ENCODE data around the gene TFAP2D.
A peak's percentile ranks its signal among the peaks of the same experiment; 100 is the strongest.

Gene TFAP2D

DNA sequence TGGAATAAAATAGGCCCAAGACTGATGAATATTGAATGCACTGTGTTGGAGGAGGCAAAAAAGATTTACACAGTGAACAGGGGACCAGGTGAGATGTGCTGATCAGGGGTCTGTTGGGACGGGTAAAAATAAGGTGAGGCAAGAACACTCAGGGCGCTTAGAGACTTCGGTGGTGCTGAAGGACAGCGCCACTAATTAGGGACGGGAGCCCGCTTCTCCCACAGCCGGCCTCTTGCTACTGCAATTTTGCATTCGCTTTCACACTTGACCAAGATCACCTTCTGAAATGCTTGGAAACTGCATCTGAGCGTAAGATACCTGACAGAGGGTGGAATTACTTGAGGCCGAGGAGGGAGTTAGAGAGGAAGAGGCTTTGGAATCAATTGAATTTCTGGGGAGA is 7.3 kb downstream of the TFAP2D start:
- DNase-seq: peak; percentile 11

DNA sequence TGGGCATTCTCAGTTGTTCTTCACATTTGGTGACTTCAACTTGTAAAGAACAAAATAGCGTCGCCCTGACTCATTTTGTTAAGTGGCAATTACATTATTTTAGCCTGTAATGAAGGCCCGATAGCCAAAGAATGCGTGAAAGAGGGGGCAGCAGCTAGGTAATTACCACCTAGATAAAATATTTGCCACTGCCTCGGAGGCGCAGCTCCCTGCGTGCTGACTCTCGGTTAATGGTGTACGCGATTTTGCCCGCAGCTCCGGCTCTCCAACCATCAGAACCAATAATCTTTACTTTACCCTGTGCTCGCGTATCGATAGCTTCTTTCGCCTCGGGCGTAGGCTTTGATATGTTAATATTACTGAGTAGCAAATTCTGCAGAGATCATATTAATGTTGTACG is 8.7 kb downstream of the TFAP2D start:
- DNase-seq: no peak

DNA sequence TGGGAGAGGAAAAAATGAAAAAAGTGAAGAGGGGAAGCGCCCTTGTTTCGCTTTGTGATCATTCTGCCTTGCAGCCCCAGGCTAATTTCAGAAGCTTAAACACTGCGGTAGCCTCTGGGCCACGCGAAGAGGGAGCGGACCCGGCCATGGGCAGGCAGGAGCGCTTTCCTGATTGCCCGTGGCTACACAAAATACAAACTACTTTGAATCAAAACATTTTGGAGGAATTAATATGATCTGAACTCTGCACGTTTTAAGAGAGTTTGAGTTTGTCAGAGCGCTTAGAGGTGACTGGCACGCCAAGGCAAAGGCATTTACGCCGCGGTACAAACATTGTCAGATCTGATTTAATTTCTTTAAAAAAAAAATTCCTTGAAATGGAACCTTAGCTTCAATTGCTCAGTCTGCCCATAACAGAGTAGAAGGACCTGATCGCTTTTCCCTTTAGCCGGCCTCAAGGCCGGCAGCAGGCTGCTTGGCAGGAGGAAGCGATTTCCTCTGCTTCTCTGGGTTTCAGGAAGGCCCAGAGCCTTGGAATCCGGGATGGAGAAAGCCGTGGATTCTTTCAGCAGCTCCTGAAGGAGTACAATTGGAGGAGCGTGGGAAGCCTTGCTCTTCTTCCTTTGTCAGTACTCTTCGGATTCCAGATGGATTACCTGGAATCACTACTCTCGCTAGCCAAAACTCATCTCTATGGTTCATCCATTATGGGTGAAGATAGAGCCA is 9.7 kb downstream of the TFAP2D start:
- DNase-seq: no peak

DNA sequence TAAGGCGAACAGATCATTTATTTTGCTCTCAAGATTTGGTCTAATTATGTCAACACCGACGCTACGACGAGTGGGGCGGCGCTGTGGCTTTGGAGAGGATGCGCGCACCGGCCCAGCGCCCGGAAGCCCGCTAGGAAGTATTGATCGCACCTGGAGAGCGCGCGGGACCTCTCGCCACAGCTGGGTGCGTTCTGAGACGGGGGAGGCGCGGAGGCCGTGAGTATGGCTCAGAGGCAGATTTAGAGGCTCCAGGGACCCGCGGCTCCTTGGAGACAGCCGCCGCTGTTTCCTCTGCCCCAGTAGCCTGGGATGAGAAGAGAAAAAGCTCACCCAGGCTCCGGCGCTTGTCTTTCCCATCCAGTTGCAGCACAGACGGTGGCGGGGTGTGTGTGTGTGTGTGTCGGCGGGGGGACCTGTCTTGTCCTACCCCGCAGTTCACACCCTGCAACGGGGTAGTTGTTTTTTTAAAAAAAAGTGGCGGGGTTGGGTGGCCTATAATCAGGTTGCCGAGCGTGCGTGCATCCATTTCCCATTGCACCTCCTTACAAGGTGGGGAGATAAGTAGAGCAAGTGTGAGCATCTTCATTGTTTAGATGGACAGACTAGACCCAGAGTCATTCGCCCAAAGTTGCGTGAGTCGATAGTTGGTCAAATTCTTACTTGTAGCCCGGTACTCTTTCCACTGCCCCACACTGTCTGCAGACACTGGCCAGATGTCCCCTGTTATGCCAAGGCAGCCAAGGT is 11.2 kb downstream of the TFAP2D start:
- DNase-seq: no peak

DNA sequence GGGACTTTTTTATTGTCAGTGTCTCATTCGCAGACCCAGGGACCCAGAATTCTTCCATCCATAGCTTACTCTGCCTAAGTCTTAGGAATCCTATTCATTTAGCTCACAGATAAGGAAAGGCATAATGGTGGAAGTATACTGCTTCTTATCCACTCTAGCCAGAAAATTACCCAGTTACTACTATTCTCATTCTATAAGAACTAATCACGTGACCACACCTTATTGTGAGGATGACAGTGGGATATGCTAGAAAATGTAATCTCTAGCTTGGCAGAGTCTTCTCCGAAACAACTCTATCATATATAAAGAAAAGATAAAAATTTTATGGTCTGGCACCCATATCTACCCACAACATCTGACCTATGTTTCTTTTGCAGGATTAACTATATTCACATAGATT is 21.2 kb downstream of the TFAP2D start:
- DNase-seq: no peak

DNA sequence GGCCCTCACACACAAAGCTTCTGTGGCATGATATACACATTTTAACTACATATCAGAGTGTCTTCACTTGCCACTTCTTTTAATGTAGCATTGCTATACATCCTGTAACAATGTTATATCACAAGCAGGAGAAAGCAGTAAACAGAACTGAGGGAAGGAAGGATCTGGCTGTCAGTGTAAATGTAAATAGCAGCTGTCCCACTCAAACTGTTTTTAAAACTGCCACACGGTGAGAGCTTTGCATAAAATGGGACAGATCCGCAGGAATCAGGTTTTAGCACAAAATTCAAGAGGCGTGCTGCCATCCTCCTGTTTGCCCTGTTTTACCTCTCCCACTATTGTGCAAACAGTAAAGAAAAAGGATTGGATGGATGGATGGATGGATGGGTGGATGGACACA is 28.8 kb downstream of the TFAP2D start:
- DNase-seq: no peak

DNA sequence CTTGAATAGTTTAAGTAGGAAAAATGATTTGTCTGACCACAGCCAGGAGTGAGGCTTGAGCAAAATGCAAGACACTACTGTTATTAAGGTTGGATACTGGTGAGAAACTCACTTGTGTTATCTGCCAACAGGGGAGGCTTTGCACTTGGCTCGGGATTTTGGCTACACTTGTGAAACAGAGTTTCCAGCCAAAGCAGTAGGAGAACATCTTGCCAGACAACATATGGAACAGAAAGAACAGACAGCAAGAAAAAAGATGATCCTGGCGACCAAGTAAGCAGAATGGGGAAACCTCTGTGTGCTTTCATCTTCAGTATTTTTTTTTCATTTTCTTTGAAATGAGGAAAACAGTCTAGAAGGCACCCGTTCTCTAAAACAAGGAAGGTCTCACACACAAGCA is 31.6 kb downstream of the TFAP2D start:
- DNase-seq: no peak

DNA sequence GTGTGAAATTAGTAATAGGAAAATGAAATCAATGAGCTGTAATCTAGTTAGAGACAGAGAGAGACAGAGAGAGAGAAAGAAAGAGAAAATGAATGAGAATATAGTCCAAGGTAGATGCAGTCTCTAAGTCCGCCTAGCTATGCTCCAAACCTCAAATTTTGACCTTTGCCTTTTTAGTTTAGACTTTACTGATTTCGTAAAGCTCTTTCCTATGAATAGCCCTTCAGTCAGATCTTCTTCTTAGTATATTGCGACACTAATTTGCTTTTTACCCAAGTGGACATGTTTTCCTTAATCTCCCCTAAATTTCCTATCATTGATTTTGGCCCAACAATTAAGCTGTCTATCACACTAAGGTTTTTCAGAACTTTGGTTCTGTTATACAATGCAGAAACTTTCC is 49.5 kb downstream of the TFAP2D start:
- DNase-seq: no peak

DNA sequence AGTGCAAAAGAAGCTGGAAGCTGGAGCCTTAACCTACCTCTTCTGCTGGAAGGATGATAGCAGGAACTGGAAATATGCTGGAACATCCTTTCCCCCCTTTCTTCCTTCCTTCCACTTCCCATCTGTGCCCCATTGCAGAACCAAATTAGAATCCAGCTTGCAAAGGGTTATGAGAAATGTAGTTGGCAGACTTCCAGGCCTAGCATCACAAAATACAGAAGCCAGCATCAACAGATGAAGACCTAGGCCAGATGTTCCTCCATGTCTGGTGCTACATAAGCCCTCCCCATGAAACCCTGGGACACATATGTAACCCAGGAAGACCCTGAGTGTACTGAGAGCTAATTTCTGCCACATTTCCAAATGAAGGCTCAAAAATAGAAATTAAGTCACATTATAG is 65.4 kb downstream of the TFAP2D start:
- DNase-seq: no peak

DNA sequence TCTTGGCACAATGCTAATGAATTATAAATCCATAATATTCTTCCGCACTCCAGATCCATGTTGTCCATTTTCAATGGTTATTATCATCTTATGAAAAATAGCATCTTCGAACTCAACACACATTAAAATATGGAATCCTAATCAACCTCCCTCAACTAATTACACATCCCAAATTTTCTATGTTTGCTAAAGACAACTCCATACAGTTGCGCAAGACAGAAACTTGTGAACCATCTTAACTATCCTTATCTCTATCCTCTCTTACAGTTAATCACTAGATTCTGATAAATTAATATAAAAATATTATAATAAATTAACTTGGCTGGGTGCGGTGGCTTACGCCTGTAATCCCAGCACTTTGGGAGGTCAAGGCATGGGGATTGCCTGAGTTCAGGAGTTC is 67.1 kb downstream of the TFAP2D start:
- no peak for DNase-seq

DNA sequence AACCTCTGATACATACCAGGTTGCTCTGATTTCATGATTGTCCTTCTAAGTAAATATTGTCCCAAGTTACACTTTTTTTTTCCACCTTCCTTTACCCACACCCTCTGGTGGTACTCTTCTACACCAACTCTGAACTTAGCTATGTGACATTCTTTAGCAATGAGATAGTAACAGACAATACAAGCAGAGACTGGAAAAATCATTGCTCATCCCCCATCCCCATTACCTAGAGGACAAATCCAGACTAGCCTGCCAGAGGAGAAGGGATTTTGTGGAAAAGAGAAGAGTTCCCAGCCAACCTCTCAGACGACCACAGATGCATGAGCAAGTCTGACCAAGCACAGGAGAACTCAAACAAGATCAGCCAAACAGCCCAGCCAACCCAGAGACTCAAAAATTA is 72.6 kb downstream of the TFAP2D start:
- no peak for DNase-seq

DNA sequence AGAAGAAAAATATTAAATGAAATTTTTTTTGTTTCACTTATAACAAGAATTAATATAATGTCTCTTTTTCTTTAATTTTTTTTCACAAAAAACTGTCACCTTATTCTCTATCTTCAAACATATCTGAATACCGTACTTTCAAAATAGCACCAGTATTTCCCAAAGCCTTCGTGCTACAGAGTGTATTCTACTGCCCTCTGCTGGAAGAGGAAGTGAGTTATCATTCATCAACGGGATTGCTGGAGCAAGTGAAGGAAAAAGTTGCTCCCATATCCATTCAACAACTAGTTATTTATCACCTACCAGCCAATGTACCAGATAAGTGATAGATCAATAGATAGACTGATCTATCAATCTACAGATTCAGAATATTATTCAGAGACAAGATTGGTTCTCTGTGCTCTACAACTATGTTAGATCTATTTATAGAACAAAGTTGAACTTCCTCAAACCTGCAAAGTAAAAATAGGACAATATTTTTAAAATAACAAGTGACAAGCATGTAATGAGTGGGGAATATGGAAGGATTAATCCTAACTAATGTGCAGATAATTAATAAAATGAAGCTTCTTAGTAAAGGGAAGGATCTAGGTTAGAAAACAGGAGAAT is 78.7 kb downstream of the TFAP2D start:
- peak; percentile 32 for DNase-seq

DNA sequence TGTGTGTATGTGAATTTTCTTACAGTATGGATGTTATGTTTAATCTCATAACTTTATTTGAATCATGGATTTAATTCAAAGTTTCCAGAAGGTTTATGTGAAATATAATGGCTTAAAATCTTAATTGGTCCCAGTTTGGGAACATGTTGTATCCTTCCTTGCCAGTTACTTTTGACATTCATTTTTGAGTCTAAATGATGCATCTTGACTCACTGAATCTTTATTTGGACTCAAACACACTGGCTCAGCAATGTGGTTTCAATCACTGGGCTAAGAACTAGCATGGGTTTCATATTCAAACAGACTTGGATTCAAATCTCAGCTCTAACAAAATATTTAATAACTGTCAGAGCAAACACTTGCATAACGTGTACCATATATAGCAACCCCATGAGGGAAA is 79.4 kb downstream of the TFAP2D start:
- DNase-seq: no peak

DNA sequence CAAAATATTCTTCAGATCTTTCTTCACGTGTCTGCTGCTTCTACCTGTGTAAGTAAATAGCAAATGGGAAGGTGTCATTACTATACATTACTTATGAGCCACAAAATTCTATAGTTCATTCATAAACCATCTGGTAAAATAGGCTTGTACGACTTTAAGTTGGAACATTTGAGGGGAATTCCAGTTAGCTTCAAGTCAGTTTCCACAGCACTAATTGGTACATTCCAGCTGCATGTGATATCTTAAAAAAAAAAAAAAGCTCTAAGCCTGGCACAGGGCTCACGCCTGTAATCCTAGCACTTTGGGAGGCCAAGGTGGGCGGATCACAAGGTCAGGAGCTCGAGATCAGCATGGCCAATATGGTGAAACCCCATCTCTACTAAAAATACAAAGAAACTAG is 82.2 kb downstream of the TFAP2D start:
- no peak for DNase-seq

DNA sequence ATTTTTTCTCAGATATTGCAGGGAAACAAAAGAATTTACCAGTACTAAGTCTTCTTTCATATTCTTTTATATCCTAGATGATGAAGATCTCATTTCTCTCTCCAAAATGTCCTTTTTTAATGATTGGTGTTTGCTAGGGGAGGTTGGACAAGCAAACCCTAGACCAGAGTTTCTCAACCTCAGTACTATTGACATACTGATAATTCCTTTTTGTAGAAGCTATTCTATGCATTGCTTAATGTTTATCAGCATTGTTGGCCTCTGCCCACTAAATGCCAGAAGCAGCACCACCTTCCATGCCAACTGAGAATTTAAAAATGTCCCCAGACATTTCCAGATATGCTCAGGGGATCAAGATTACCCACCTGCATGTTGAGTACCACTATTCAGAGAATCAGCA is 91.0 kb downstream of the TFAP2D start:
- no peak for DNase-seq

DNA sequence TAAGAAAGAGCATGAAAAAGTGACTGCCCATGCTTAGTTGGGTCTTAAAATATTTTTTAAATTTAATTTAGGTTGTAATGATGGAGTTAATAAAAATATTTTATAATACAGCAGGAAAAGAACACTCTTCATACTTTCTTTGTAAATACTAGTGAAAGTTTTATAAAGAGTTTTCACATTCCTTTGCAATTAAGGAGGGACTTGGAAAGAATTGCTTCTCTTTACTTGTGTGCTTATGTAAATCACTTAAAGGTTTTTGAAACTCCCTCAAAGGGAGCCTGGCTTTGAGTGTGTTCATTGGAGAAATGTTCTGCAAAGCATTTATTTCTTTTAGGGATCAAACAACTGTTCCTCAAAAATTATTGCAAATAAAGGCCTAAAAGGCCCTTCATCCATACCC is 93.7 kb downstream of the TFAP2D start:
- no peak for DNase-seq

DNA sequence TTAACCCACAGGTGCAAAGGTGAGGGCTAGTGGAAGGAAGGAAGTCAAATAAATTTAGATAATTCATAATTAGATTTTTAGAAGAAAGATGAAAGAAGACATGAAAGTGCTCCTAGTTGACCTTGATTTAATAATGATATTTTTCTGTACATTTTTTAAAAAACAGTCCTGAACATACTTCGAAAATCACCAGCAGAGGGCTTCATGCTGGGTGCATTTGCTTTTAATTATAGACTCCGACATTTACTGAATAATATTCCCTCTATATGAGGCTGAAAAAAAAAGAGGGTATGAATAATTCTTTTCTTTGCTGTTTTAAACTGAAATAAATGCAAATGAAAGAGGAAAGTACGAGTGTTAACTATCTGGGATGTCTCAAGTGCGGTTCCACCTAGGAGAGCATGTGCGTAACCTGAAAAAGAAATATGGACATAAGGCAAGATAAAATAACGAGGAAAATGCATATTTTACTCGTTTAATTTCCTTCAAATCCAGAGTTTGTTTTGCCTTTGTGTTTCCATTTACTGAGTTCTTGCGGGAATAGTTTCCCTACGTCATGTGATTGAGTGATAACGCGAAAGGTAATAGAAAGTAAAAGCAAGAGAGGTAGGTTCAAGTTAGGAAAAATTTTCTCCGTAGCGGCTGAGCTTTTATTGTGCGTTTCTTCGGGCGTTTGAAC is 102.2 kb downstream of the TFAP2D start:
- DNase-seq: peak; percentile 29

DNA sequence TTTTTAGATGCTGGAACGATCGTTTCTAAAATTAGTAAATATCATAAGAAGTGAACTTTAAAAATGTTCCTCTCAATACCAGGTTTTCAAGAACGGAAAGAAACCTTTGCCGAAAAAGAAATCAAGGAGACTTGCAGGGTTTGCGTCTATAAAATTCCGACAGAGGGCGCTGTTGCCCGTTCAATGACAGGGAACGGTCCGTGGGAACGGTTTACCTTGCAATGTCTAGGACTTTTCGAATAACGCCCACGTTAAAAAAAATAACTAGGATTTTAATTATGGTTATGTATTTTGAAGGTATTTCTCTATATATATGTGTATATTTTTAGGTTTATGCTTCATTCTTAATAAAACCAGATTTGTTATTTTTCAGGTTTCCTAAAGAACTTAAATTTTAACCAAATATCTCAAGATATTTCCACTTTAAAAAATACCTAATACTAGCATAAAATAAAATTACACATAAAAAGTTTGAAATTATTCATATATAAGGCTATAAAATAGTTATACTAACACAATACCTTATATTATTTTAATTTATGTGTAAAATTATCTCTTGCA is 102.9 kb downstream of the TFAP2D start:
- DNase-seq: peak; percentile 66

DNA sequence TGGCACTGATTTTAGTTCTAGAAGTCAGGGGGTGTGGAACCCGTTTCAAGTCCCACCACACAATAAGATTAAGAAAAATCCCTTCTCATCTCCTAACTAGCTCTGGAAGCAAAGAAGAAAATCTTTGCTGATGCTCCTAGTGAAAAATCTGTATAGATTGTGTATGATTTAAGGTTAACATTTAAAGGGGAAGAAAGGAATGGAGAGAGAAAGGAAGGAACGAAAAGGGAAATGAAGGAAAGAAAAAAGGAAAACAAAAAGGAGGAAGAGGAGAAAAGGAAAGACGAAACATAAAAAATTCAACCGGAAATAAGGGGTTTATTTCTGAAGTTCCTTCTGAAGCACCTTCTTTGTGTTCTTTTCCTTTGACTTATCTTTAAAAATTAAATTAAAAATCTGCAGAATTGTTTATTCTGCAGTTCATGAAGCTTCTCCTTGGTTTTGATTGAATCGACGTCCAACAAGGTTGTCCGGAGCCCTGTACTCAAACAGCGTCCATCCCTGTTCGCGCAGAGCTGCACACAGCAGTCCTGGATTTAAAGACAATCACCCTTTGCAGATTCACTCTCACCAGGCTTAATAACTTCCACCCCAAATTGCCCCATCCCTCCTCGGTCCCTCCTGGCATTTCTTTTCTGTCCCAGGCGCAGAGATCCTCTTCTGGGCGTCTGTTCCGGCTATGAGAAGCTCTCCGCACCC is 103.8 kb downstream of the TFAP2D start:
- no peak for DNase-seq

DNA sequence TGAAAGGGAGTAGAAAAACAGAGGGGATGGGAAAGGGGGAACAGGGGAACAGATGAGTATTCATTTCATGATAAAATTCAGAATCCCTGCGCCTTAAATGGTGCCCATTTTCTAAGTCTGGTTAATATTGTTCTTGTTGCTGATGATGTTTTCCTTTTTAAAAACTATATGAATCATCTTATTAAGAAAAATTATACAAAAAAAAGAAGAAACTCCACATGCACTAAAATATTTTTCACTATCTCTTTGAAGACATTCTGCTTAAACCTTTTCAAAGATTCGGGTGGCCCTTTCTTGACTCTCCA is 104.3 kb downstream of the TFAP2D start:
- no peak for DNase-seq

DNA sequence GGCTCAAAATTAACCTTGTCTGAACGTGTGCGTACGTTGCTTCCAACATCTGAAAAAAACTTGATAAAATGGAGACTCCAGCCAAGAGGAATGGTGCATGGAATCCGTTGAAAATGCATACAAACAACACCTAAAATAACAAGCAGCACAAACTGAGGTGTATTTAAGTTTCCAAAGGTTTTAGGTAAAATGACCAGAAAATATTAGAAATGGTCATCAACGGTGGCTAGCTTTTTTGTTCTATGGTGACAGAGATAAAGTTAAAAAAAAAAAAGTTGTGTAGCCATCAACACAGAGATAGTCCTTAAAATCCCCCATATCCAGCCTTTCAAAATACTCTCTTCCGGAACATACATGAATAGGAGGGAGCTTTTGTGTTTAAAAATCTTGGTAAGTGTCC is 104.7 kb downstream of the TFAP2D start:
- no peak for DNase-seq

DNA sequence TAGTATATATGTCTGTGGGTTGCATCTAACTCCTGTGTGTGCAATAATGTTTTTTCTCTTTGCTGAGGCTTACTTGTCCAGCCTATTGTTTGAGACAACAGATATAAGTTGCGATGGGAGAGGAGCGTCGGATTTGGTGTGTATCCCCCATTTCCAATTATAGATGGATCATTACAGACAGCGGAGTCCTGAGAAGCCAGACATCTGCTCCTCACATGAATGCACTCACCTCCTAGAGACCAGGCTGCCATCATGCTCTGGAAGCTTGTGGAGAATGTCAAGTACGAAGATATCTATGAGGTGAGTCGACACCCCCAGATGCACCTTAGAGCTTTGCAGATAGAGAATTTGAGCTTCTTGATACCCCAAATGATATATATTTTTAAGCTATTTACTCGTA is 105.3 kb downstream of the TFAP2D start, which contains the start of gene TFAP2B:
TSS of gene TFAP2B (plus strand) at position 199 of the 400 bp plus-strand sequence. CDS start at position 220, 21 bp downstream.
- no peak for DNase-seq

Data from fibroblast of skin of scalp (primary cell).